ENCODE data around the gene SNRPD3. TPM values are rescaled to one million over a fixed set of nuclear protein-coding genes. Genes with fewer than 3 reads are reported as not detected.

The SNRPD3 gene
- total RNA-seq, 1 donor from 2014 or later = 59.3 TPM

GRCh38 chr22:24553597-24554312, 2.0 kb upstream of the SNRPD3 start:
- peak overlapping the region; percentile 95 for H3K27ac Mint-ChIP-seq (ENCODE audit: unreplicated experiment)
- no peak for DNase-seq (ENCODE audit: low spot score)
- peaks cover 8% of the 10 kb centered on the region for H3K36me3 Mint-ChIP-seq (ENCODE audit: low read depth)
- peak overlapping the region; percentile 95 for H3K4me3 Mint-ChIP-seq (ENCODE audit: unreplicated experiment)
- H3K27me3 Mint-ChIP-seq (ENCODE audit: low read depth) = no peaks in the 10 kb centered on the region
- peaks cover 40% of the 10 kb centered on the region for H3K4me1 Mint-ChIP-seq (ENCODE audit: low read depth)
- no peak for TF ChIP-seq CTCF (IDR thresholded peaks at IDR 0.05)
- H3K9me3 Mint-ChIP-seq (ENCODE audit: low read depth) = no peaks in the 10 kb centered on the region

- H3K4me1 Mint-ChIP-seq (ENCODE audit: low read depth) = peaks cover 40% of the 10 kb centered on the region
- H3K4me3 Mint-ChIP-seq (ENCODE audit: unreplicated experiment) = peak within 1 kb of the TSS; percentile 95
Measured at GRCh38 chr22:24554313-24555164, 1.3 kb upstream of the SNRPD3 start, which contains the start of gene GUCD1. GUCD1 (minus strand) TSS chr22:24555138; CDS start chr22:24554991, 147 bp downstream.

GRCh38 chr22:24559471-24559870, 3.7 kb downstream of the SNRPD3 start:
- Mint-ChIP-seq H3K27ac (ENCODE audit: unreplicated experiment) (no peak overlapping the region), H3K36me3 (ENCODE audit: low read depth) (peaks cover 15% of the 10 kb centered on the region), H3K9me3 (ENCODE audit: low read depth) (no peaks in the 10 kb centered on the region), H3K4me1 (ENCODE audit: low read depth) (peaks cover 19% of the 10 kb centered on the region), H3K27me3 (ENCODE audit: low read depth) (no peaks in the 10 kb centered on the region), H3K4me3 (ENCODE audit: unreplicated experiment) (no peak overlapping the region)
- DNase-seq (ENCODE audit: low spot score) = no peak
- no peak for TF ChIP-seq CTCF (IDR thresholded peaks at IDR 0.05)

More at GRCh38 chr22:24554313-24555164, 1.3 kb upstream of the SNRPD3 start, which contains the start of gene GUCD1:
- TF ChIP-seq CTCF (IDR thresholded peaks at IDR 0.05) = no peak
- Mint-ChIP-seq H3K27ac (ENCODE audit: unreplicated experiment) (peak within 1 kb of the TSS; percentile 99), H3K27me3 (ENCODE audit: low read depth) (no peaks in the 10 kb centered on the region), H3K36me3 (ENCODE audit: low read depth) (peaks cover 10% of the 10 kb centered on the region), H3K9me3 (ENCODE audit: low read depth) (no peaks in the 10 kb centered on the region)
- no peak for DNase-seq (ENCODE audit: low spot score)

- peaks cover 18% of the 10 kb centered on the region for H3K36me3 Mint-ChIP-seq (ENCODE audit: low read depth)
- H3K27me3 Mint-ChIP-seq (ENCODE audit: low read depth) = no peaks in the 10 kb centered on the region
- H3K27ac Mint-ChIP-seq (ENCODE audit: unreplicated experiment) = no peak overlapping the region
- DNase-seq (ENCODE audit: low spot score) = no peak
- no peak for TF ChIP-seq CTCF (IDR thresholded peaks at IDR 0.05)
- H3K4me1 Mint-ChIP-seq (ENCODE audit: low read depth) = peaks cover 3% of the 10 kb centered on the region
- H3K4me3 Mint-ChIP-seq (ENCODE audit: unreplicated experiment) = no peak overlapping the region
- no peaks in the 10 kb centered on the region for H3K9me3 Mint-ChIP-seq (ENCODE audit: low read depth)
Measured at GRCh38 chr22:24563246-24563645, 7.4 kb downstream of the SNRPD3 start.

- Mint-ChIP-seq H3K36me3 (ENCODE audit: low read depth) (peaks cover 16% of the 10 kb centered on the region), H3K27ac (ENCODE audit: unreplicated experiment) (peak overlapping the region; percentile 17)
- no peak for TF ChIP-seq CTCF (IDR thresholded peaks at IDR 0.05)
Measured at GRCh38 chr22:24564376-24565058, 8.7 kb downstream of the SNRPD3 start.

More at GRCh38 chr22:24564376-24565058, 8.7 kb downstream of the SNRPD3 start:
- H3K4me3 Mint-ChIP-seq (ENCODE audit: unreplicated experiment) = no peak overlapping the region
- no peak for DNase-seq (ENCODE audit: low spot score)
- H3K4me1 Mint-ChIP-seq (ENCODE audit: low read depth) = peaks cover 3% of the 10 kb centered on the region
- no peaks in the 10 kb centered on the region for H3K9me3 Mint-ChIP-seq (ENCODE audit: low read depth)
- no peaks in the 10 kb centered on the region for H3K27me3 Mint-ChIP-seq (ENCODE audit: low read depth)
